ENCODE data around the gene N4BP3.
A peak's percentile ranks its signal among the peaks of the same experiment; 100 is the strongest.
"Not testable (repeated sequence)": the region's sequence is repeated elsewhere in the genome, so short reads cannot be mapped to it uniquely, and the experiment has no call there.

Gene N4BP3, protein sequence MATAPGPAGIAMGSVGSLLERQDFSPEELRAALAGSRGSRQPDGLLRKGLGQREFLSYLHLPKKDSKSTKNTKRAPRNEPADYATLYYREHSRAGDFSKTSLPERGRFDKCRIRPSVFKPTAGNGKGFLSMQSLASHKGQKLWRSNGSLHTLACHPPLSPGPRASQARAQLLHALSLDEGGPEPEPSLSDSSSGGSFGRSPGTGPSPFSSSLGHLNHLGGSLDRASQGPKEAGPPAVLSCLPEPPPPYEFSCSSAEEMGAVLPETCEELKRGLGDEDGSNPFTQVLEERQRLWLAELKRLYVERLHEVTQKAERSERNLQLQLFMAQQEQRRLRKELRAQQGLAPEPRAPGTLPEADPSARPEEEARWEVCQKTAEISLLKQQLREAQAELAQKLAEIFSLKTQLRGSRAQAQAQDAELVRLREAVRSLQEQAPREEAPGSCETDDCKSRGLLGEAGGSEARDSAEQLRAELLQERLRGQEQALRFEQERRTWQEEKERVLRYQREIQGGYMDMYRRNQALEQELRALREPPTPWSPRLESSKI

DNA sequence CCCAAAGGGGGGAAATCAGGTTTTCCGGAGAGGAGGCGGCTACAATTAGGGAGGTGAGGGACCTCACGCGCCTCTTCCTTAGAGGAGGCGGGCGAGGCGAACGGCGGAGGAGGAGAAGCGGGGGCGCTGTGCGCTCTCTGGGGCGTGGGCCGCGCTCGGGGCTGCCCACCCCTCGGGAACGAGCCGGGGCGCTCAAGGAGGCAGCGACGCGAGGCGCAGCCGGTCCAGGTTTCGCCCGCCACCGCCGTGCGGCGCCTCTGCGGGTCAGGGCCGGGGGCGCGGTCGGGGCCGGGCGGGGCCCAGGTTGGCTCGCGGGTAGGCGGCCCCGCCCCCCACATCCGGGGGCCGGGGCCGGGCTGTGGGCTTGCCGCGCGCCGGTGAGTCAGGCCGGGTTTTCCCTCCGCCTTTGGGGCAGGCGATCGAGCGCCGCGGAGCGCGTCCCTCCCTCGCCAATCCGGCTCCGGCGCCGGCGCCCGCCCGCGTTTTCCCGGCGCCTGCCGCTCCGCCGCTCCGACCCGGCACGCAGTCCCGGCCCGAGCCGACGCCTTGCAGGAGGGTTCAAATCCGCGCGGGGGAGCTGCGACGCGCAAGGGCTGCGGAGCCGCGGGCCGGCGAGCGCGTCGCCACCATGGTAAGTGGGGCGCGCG, at the start of gene N4BP3:
N4BP3 (plus strand) TSS at position 392 of the 647 bp plus-strand sequence. CDS start 6,052 bp downstream, outside the sequence.
- peak; percentile 75 for DNase-seq (ENCODE audit: low read depth)

DNA sequence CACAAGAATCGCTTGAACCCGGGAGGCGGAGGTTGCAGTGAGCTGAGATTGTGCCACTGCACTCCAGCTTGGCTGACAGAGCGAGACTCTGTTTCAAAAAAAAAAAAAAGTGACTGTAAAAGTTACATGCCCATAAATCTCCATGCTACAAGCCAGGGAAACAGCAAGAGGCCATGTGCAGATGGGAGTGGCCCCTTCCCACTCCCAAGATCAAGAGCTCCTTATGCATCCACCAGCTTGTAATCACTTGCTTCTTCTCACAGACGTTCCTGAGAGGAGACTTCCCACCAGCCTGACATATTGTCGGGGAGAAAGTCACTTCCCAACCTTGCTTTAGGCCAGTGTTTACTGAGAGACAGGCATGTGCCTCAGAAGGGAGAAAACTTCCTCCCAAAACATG, 45.6 kb upstream of the N4BP3 start:
- no peak for DNase-seq (ENCODE audit: low read depth)

- DNase-seq (ENCODE audit: low read depth), result no peak
These were observed 45.0 kb upstream of the N4BP3 start for GRCh38 chr5:178068293-178068692.

GRCh38 chr5:178069909-178070308, 43.4 kb upstream of the N4BP3 start:
- no peak for DNase-seq (ENCODE audit: low read depth)

GRCh38 chr5:178071108-178071507, 42.2 kb upstream of the N4BP3 start:
- DNase-seq (ENCODE audit: low read depth), result no peak

- no peak for DNase-seq (ENCODE audit: low read depth)
These were observed 40.6 kb upstream of the N4BP3 start for GRCh38 chr5:178072749-178073148.

DNA sequence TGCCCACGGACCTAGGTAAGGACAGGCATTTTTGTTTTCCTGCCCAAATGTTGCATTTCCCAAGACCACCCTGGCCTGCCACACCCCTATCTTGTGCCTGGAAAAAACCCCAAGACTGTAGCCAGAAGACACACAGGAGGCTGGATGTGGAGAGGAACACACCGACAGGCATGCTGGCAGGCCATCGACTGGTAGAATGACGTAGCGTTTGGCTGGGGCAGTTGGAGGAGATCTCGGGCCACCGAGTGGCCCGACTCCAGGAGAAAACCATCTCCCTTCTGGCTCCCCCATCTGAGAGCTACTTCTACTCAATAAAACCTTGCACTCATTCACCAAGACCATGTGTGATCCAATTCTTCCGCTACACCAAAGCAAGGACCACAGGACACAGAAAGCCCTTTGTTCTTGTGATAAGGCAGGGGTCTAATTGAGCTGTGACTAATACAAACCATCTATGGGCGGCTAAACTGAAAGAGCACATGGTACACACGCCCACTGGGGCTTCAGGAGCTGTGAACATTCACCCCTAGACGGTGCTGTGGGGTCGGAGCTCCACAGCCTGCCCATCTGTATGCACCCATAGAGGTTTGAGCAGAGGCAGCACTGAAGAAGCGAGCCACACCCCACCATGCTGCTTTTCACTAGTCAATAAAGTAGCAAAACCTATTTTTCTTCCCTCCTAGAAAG, 38.9 kb upstream of the N4BP3 start:
- no peak for DNase-seq (ENCODE audit: low read depth)

- DNase-seq (ENCODE audit: low read depth), result not testable (repeated sequence)
These were observed 36.4 kb upstream of the N4BP3 start for GRCh38 chr5:178076965-178077364.

DNA sequence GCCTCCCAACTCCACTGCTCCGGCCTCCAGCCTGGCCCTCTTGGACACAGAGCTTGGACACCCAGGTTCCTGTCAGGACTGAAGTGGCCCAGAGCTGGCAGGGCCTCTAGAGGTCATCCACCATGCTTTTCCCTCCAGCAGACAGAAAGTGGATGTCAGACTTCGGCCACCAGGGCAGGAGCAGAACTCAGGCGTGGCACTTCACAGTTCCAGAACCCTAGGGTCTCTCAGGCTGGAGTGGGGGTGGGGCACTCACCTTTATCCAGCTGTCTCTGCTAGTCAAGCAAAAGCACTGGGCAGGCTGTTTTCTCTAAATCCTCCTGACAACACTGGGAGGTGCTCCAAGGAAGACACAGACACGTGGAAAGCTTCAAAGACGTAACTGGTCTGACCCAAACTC, 35.6 kb upstream of the N4BP3 start:
- no peak for DNase-seq (ENCODE audit: low read depth)

DNA sequence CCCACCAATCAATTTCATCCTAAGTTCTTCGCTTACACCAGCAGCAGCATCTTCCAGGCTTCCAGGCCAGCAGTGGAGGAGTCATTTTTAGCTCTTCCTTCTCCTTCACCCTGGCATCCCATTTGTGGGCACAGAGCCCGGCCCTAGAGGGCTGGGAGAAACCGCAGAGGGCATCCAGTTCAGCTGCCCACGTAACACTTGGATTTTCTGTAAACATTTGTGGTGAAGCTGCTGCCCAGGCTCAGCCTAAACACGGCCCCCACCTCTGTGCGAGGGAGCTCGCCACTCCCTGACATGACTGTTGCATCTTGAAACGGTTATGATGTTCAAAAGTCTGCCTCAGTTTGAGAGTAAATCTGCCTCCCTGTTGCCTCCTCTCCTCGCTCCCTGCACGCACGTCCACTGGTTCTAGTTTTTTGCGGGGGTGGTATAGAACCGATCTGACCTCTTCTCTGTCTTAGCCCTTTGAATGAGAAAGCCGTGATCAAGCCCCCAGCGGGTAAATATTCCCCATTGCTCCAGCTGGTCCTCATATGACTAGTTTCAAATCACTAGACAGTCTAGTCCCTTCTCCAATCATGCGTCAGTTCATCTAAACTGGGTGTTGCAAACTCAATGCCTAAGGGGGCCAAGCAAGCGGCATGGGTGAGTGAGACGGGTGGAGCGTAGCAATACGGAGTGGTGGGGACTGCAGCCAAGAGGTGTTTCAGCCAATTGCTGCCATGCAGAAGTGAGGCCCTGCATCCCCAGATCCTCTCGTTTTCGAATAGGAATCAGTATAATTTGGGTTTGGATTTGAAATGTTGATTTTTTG, 34.9 kb upstream of the N4BP3 start:
- DNase-seq (ENCODE audit: low read depth), result no peak

DNA sequence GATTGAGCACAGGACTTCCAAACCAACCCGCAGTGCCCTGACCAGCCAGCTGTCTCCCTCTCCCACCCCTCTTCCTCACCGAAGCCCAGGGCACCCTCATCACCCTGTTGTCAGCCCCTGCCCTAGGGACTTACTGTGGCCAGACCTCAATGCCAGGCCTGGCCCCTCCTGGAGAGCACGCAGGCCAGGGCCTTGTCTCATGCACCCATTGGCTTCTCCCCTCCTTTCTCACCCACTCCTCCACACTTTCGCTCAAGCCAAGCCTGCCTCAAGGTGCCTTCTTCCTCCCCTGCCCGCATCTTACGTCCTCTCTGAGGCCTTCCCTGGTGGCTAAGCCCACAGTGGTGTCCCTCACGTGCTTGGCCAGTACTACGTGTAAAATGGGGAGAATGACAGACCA, 33.3 kb upstream of the N4BP3 start:
- DNase-seq (ENCODE audit: low read depth), result no peak

- no peak for DNase-seq (ENCODE audit: low read depth)
These were observed 32.5 kb upstream of the N4BP3 start for GRCh38 chr5:178080618-178081410.

GRCh38 chr5:178081571-178082243, 31.6 kb upstream of the N4BP3 start:
- no peak for DNase-seq (ENCODE audit: low read depth)

GRCh38 chr5:178083922-178084321, 29.4 kb upstream of the N4BP3 start:
- no peak for DNase-seq (ENCODE audit: low read depth)

DNA sequence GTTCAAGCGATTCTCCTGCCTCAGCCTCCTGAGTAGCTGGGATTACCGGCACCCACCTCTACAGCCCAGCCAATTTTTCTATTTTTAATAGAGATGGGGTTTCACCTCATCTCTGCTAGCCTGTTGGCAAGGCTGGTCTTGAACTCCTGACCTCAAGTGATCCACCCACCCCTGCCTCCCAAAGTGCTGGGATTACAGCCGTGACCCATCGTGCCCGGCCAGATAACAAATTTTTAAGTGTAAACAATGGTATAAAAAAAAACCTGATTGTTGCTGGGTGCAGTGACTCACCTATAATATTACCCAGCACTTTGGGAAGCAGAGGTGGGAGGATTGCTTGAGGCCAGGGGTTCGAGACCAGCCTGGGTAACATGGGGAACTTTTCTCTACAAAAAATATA, 28.0 kb upstream of the N4BP3 start:
- no peak for DNase-seq (ENCODE audit: low read depth)

DNA sequence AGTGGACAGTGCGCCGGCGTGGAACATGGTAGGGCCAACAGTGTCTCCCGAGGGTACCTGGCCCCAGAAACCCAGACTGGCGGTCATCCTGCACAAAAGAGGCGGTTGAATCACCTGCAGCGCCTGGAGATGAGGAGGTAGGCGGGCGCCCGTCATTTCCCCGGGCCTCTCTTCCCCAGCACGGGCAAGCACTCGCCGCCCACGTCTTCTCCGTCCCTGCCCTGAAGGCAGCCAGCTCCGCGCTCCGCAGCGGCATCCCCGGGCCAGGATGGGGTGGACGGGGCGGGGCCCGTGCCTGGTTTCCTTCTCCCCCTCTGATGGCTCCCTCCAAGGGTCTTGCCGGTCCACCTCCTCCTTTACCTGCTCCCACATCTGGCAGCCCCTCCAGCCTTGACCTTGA, 27.1 kb upstream of the N4BP3 start:
- DNase-seq (ENCODE audit: low read depth), result no peak

GRCh38 chr5:178087199-178087598, 26.1 kb upstream of the N4BP3 start:
- DNase-seq (ENCODE audit: low read depth), result not testable (repeated sequence)

DNA sequence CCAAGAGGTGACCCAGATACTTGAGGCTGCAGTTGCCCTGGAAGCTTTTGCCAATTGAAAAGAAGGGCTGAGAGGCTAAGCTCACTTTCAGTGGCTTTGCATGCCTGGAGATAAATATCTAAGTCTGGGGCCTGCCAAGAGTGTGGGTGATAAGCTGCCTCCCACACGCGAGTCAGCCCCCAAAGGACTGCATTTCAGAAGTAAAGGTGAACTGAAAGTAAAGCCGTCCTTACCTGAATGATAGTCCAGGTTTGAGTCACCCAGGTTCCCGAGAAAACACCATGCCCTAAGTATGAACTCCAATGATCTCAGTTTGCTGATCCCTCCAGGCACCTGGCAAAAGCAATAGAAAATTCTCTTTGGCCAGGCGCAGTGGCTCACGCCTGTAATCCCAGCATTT, 22.5 kb upstream of the N4BP3 start:
- DNase-seq (ENCODE audit: low read depth), result no peak

DNA sequence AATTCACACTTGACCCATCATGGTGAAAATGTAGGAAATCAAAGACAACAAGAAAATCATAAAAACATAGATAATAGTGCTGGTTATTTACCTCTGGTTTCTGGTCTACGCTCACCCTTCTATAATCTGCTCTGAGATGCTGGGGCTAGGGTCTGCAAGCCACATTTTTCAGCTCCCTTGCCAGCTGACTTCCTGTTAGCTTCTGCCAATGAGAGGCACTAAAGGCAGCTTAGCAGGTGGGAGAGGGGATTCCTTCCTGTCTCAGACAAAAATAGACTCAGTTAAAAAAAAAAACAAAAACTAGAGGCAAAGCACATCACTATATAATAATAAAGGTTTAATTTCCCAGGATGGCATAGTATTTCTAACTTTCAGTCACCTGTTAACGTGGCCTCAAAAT, 20.2 kb upstream of the N4BP3 start:
- no peak for DNase-seq (ENCODE audit: low read depth)

- DNase-seq (ENCODE audit: low read depth), result no peak
These were observed 19.0 kb upstream of the N4BP3 start for GRCh38 chr5:178094345-178094744.

Measured in activated T-cell treated with anti-CD3 and anti-CD28 coated beads for 24 hours (primary cell).